ENCODE results near the gene WASHC2A. TPM values are rescaled to one million over a fixed set of nuclear protein-coding genes. Genes with fewer than 3 reads are reported as not detected.
A peak's percentile ranks its signal among the peaks of the same experiment; 100 is the strongest.
"Not testable (repeated sequence)": the region's sequence is repeated elsewhere in the genome, so short reads cannot be mapped to it uniquely, and the experiment has no call there.

WASHC2A gene
- polyA plus RNA-seq, 2 donors = 10.9 to 12.9 TPM

DNA sequence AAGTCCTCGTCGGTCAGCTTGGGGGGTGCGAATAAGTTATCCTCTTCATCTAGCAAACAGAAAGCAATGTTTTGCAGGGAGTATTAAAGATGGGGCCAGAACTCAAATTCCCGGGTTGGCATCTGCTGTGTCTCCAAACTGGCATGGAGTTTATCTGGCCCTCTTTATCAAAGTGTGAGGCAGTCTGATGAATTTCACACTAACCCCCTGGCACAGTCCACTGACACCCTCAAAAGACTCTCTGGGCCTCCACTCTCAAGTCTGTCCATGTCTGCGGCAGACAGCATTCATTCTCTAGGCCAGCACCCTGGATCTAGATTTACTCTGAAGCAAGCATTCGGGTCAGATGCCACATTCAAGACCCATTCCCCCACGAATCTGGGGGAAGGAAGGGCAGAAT is 6.2 kb upstream of the WASHC2A start:
- H3K27ac ChIP-seq (ENCODE audit: low read depth in 2 of 2, low read length in 1 of 2); H3K4me3 ChIP-seq (ENCODE audit: low read depth in 1 of 2, low read length in 2 of 2); H3K27me3 ChIP-seq (ENCODE audit: control insufficient read depth in 1 of 2, insufficient read depth in 2 of 2, low read length in 2 of 2); H3K9me3 ChIP-seq (ENCODE audit: control insufficient read depth in 2 of 2, insufficient read depth in 1 of 2, low read depth in 1 of 2, low read length in 1 of 2); H3K4me1 ChIP-seq (ENCODE audit: control insufficient read depth in 2 of 2, insufficient read depth in 2 of 2, low read length in 1 of 2); H3K36me3 ChIP-seq (ENCODE audit: control insufficient read depth in 2 of 2, insufficient read depth in 2 of 2, low read length in 1 of 2): not testable (repeated sequence)
- WGBS, 2 donors = 70 to 75% methylated on average over 7 of the region's 7 CpGs

DNA sequence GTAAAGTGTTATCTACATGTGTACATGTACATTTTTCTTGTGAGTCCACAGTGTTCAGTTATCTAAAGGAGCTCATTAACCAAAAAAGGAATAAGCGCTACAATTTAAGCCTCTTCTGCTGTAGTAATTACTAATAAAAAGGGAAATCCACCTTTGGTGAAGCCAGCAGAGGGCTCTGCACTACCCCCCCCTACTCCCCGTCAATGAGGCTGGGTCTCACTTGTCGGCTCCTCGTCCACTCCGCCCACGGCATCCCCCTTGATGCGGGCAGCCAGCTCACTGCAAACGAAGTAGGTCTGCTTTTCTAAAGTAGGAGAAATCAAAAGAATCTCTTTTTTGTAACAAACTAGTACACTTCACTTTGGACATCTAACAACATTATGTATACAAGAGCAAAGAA is 4.7 kb upstream of the WASHC2A start:
- H3K27me3 ChIP-seq (ENCODE audit: control insufficient read depth in 1 of 2, insufficient read depth in 2 of 2, low read length in 2 of 2) = no peaks in the 10 kb centered on the region
- WGBS, 2 donors = 28 to 38% methylated on average over 8 of the region's 8 CpGs
- H3K4me3 ChIP-seq (ENCODE audit: low read depth in 1 of 2, low read length in 2 of 2) = no peak overlapping the region
- H3K4me1 ChIP-seq (ENCODE audit: control insufficient read depth in 2 of 2, insufficient read depth in 2 of 2, low read length in 1 of 2) = no peaks in the 10 kb centered on the region
- no peaks in the 10 kb centered on the region for H3K36me3 ChIP-seq (ENCODE audit: control insufficient read depth in 2 of 2, insufficient read depth in 2 of 2, low read length in 1 of 2)
- H3K27ac ChIP-seq (ENCODE audit: low read depth in 2 of 2, low read length in 1 of 2) = no peak overlapping the region
- no peaks in the 10 kb centered on the region for H3K9me3 ChIP-seq (ENCODE audit: control insufficient read depth in 2 of 2, insufficient read depth in 1 of 2, low read depth in 1 of 2, low read length in 1 of 2)

DNA sequence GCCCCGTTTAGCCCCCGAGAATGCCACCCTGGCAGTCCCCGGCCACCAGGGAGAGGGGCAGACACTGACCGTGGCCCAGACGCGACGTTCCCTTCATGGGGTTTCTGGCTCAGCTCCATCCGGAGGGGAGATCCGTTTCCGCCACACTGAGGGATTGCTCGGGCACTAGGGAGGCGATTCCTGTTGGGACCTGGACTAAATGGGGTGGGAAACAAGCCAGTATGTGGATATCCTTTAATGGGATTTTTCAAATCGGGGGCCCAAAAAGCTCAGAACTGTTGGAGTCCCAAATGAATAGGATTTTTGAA is 552 bp downstream of the WASHC2A start:
- H3K9me3 ChIP-seq (ENCODE audit: control insufficient read depth in 2 of 2, insufficient read depth in 1 of 2, low read depth in 1 of 2, low read length in 1 of 2); H3K27ac ChIP-seq (ENCODE audit: low read depth in 2 of 2, low read length in 1 of 2); H3K4me1 ChIP-seq (ENCODE audit: control insufficient read depth in 2 of 2, insufficient read depth in 2 of 2, low read length in 1 of 2); H3K36me3 ChIP-seq (ENCODE audit: control insufficient read depth in 2 of 2, insufficient read depth in 2 of 2, low read length in 1 of 2); H3K27me3 ChIP-seq (ENCODE audit: control insufficient read depth in 1 of 2, insufficient read depth in 2 of 2, low read length in 2 of 2): not testable (repeated sequence)
- peak overlapping the region; percentile 62 to 70 for H3K4me3 ChIP-seq (ENCODE audit: low read depth in 1 of 2, low read length in 2 of 2)
- 1 to 2% methylated on average over 9 to 11 of the region's 13 CpGs for WGBS, 2 donors

DNA sequence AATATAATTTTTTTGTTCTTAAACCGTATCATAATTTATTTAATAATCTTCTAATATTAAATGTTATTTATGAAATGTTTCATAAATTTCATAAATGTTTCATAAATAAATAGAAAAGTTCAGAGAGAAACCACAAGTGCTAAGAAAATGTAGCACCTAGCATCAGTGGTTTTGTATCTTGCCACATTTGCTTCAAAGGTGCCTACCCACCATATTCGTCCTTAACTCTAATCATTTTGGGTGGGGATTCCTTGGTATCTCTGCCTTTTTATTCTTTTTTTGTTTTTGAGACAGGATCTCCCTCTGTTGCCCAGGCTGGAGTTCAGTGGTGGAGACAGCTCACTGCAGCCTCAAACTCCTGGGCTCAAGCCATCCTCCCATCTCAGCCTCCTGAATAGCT is 7.4 kb downstream of the WASHC2A start:
- H3K27ac ChIP-seq (ENCODE audit: low read depth in 2 of 2, low read length in 1 of 2); H3K4me3 ChIP-seq (ENCODE audit: low read depth in 1 of 2, low read length in 2 of 2); H3K4me1 ChIP-seq (ENCODE audit: control insufficient read depth in 2 of 2, insufficient read depth in 2 of 2, low read length in 1 of 2); H3K9me3 ChIP-seq (ENCODE audit: control insufficient read depth in 2 of 2, insufficient read depth in 1 of 2, low read depth in 1 of 2, low read length in 1 of 2); H3K36me3 ChIP-seq (ENCODE audit: control insufficient read depth in 2 of 2, insufficient read depth in 2 of 2, low read length in 1 of 2); H3K27me3 ChIP-seq (ENCODE audit: control insufficient read depth in 1 of 2, insufficient read depth in 2 of 2, low read length in 2 of 2): not testable (repeated sequence)
- 98% methylated on average over 1 of the region's 2 CpGs for whole genome bisulfite sequencing, 2 donors

DNA sequence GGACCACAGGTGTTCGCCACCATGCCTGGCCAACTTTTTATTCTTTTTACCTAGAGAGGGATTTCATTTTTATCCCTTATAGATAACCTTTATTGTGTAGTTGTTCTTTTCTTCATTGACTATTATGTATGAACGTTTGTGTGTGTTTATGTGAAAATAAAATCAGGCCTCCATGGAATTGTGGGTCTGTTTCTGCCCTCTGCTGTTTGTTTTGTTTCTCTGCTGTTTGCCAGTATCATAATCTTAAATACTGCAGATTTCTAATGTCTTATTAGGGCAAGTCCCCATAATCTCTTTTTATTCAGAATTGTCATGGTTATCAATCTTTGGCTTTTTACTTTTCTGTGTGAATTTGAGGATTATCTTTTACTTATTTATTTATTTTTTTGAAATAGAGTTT is 7.8 kb downstream of the WASHC2A start:
- 19 to 21% methylated on average over 1 of the region's 2 CpGs for WGBS, 2 donors
- not testable (repeated sequence) for H3K27ac ChIP-seq (ENCODE audit: low read depth in 2 of 2, low read length in 1 of 2); H3K27me3 ChIP-seq (ENCODE audit: control insufficient read depth in 1 of 2, insufficient read depth in 2 of 2, low read length in 2 of 2); H3K4me3 ChIP-seq (ENCODE audit: low read depth in 1 of 2, low read length in 2 of 2); H3K9me3 ChIP-seq (ENCODE audit: control insufficient read depth in 2 of 2, insufficient read depth in 1 of 2, low read depth in 1 of 2, low read length in 1 of 2); H3K36me3 ChIP-seq (ENCODE audit: control insufficient read depth in 2 of 2, insufficient read depth in 2 of 2, low read length in 1 of 2); H3K4me1 ChIP-seq (ENCODE audit: control insufficient read depth in 2 of 2, insufficient read depth in 2 of 2, low read length in 1 of 2)

DNA sequence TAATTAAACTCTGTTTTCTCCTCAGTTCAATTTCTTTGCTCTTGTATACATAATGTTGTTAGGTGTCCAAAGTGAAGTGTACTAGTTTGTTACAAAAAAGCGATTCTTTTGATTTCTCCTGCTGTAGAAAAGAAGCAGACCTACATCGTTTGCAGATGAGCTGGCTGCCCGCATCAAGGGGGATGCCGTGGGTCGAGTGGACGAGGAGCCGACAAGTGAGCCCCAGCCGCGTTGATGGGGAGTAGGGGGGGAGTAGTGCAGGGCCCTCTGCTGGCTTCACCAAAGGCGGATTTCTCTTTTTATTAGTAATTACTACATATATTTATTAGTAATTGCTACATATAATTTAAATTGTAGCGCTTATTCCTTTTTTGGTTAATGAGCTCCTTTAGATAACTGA is 23.6 kb downstream of the WASHC2A start:
- not testable (repeated sequence) for H3K9me3 ChIP-seq (ENCODE audit: control insufficient read depth in 2 of 2, insufficient read depth in 1 of 2, low read depth in 1 of 2, low read length in 1 of 2); H3K27ac ChIP-seq (ENCODE audit: low read depth in 2 of 2, low read length in 1 of 2); H3K27me3 ChIP-seq (ENCODE audit: control insufficient read depth in 1 of 2, insufficient read depth in 2 of 2, low read length in 2 of 2); H3K4me1 ChIP-seq (ENCODE audit: control insufficient read depth in 2 of 2, insufficient read depth in 2 of 2, low read length in 1 of 2); H3K36me3 ChIP-seq (ENCODE audit: control insufficient read depth in 2 of 2, insufficient read depth in 2 of 2, low read length in 1 of 2); H3K4me3 ChIP-seq (ENCODE audit: low read depth in 1 of 2, low read length in 2 of 2)
- WGBS, 2 donors = 93 to 97% methylated on average over 5 to 6 of the region's 11 CpGs

DNA sequence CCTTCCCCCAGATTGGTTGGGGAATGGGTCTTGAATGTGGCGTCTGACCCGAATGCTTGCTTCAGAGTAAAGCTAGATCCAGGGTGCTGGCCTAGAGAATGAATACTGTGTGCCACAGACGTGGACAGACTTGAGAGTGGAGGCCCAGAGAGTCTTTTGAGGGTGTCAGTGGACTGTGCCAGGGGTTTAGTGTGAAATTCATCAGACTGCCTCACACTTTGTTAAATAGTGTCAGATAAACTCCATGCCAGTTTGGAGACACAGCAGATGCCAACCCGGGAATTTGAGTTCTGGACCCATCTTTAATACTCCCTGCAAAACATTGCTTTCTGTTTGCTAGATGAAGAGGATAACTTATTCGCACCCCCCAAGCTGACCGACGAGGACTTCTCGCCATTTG is 25.2 kb downstream of the WASHC2A start:
- H3K36me3 ChIP-seq (ENCODE audit: control insufficient read depth in 2 of 2, insufficient read depth in 2 of 2, low read length in 1 of 2); H3K27ac ChIP-seq (ENCODE audit: low read depth in 2 of 2, low read length in 1 of 2); H3K27me3 ChIP-seq (ENCODE audit: control insufficient read depth in 1 of 2, insufficient read depth in 2 of 2, low read length in 2 of 2); H3K4me1 ChIP-seq (ENCODE audit: control insufficient read depth in 2 of 2, insufficient read depth in 2 of 2, low read length in 1 of 2); H3K9me3 ChIP-seq (ENCODE audit: control insufficient read depth in 2 of 2, insufficient read depth in 1 of 2, low read depth in 1 of 2, low read length in 1 of 2); H3K4me3 ChIP-seq (ENCODE audit: low read depth in 1 of 2, low read length in 2 of 2): not testable (repeated sequence)
- no CpG with 5 or more reads among the region's 8 CpGs for WGBS, 2 donors

DNA sequence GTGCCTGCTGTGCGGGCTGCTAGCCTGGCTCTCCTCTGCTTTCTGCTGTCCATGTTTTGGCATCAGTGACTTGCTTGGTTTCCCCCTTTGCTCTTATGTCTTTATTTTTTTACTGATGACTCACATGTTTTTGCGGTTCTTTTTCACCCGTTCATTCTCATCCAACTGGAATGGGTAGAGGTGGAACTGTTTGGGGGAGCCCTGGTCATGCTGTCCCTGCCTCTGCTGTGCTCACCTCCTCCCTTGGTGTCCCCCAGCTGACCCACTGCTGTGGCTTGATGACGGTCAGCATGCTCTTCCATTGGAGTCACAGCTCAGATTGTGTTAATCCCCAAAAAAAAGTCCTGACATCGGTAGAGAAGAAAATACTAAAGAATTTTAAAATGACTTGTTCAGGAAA is 26.9 kb downstream of the WASHC2A start:
- not testable (repeated sequence) for H3K4me3 ChIP-seq (ENCODE audit: low read depth in 1 of 2, low read length in 2 of 2); H3K36me3 ChIP-seq (ENCODE audit: control insufficient read depth in 2 of 2, insufficient read depth in 2 of 2, low read length in 1 of 2); H3K27ac ChIP-seq (ENCODE audit: low read depth in 2 of 2, low read length in 1 of 2); H3K4me1 ChIP-seq (ENCODE audit: control insufficient read depth in 2 of 2, insufficient read depth in 2 of 2, low read length in 1 of 2); H3K9me3 ChIP-seq (ENCODE audit: control insufficient read depth in 2 of 2, insufficient read depth in 1 of 2, low read depth in 1 of 2, low read length in 1 of 2); H3K27me3 ChIP-seq (ENCODE audit: control insufficient read depth in 1 of 2, insufficient read depth in 2 of 2, low read length in 2 of 2)
- 88 to 97% methylated on average over 1 to 3 of the region's 5 CpGs for WGBS, 2 donors

DNA sequence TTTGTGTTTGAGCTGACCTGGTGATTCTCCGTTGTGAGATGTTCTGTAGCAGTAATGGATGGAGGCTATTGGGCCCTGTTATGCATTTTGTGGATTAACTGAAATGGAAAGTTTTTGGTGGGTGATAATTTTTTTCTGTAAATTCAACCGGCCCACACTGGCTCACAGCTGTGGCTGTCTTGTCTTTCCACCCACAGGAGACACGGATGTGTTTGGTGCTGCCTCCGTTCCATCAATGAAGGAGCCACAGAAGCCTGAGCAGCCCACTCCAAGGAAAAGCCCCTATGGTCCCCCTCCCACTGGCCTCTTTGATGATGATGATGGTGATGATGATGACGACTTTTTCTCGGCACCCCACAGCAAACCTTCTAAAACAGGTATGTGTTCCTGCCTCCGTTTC is 27.6 kb downstream of the WASHC2A start:
- not testable (repeated sequence) for H3K27ac ChIP-seq (ENCODE audit: low read depth in 2 of 2, low read length in 1 of 2); H3K36me3 ChIP-seq (ENCODE audit: control insufficient read depth in 2 of 2, insufficient read depth in 2 of 2, low read length in 1 of 2); H3K27me3 ChIP-seq (ENCODE audit: control insufficient read depth in 1 of 2, insufficient read depth in 2 of 2, low read length in 2 of 2); H3K9me3 ChIP-seq (ENCODE audit: control insufficient read depth in 2 of 2, insufficient read depth in 1 of 2, low read depth in 1 of 2, low read length in 1 of 2); H3K4me1 ChIP-seq (ENCODE audit: control insufficient read depth in 2 of 2, insufficient read depth in 2 of 2, low read length in 1 of 2); H3K4me3 ChIP-seq (ENCODE audit: low read depth in 1 of 2, low read length in 2 of 2)
- 85 to 98% methylated on average over 7 of the region's 7 CpGs for WGBS, 2 donors

DNA sequence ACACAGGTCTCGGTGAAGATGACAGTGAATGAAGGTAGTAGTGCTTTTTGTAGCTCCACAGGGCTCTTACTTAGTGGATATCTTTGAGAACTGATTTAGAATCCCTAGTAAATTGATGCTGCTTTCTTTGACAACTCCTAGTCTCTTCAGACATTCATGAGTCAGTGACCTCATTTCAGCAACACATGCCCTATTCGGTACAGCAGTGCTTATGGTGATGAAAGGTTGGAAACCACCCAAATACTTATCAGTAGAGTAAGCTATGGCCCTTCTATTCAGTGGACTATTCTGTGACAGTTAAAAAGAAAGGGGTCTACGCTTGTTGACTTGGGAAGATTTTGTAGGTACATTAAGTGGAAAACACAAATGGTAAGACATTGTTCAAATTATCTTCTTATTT is 29.0 kb downstream of the WASHC2A start:
- not testable (repeated sequence) for H3K4me1 ChIP-seq (ENCODE audit: control insufficient read depth in 2 of 2, insufficient read depth in 2 of 2, low read length in 1 of 2); H3K9me3 ChIP-seq (ENCODE audit: control insufficient read depth in 2 of 2, insufficient read depth in 1 of 2, low read depth in 1 of 2, low read length in 1 of 2); H3K27me3 ChIP-seq (ENCODE audit: control insufficient read depth in 1 of 2, insufficient read depth in 2 of 2, low read length in 2 of 2); H3K36me3 ChIP-seq (ENCODE audit: control insufficient read depth in 2 of 2, insufficient read depth in 2 of 2, low read length in 1 of 2); H3K27ac ChIP-seq (ENCODE audit: low read depth in 2 of 2, low read length in 1 of 2); H3K4me3 ChIP-seq (ENCODE audit: low read depth in 1 of 2, low read length in 2 of 2)
- WGBS, 2 donors = 91% methylated on average over 1 of the region's 3 CpGs; no CpG with 5 or more reads in 1 of the 2 donors

DNA sequence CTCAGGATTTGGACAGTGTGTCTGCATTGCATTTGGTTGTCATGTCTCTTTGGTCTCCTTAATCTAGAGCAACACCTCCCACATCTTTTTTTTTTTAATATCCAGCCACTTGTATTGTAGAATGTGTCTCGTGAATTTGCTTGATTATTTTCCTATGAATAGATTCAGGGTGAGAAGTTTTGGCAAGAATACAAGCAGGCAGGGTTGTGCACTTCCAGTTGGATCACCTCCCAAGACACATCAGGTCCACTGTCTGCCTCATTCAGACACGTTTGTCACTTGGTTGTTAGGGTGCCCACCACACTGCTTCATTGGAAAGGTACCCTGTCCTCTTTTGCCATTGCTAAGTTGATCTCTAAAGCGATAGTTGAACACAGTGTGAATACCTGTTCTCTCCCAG is 30.9 kb downstream of the WASHC2A start:
- H3K9me3 ChIP-seq (ENCODE audit: control insufficient read depth in 2 of 2, insufficient read depth in 1 of 2, low read depth in 1 of 2, low read length in 1 of 2); H3K4me3 ChIP-seq (ENCODE audit: low read depth in 1 of 2, low read length in 2 of 2); H3K27ac ChIP-seq (ENCODE audit: low read depth in 2 of 2, low read length in 1 of 2); H3K4me1 ChIP-seq (ENCODE audit: control insufficient read depth in 2 of 2, insufficient read depth in 2 of 2, low read length in 1 of 2); H3K36me3 ChIP-seq (ENCODE audit: control insufficient read depth in 2 of 2, insufficient read depth in 2 of 2, low read length in 1 of 2); H3K27me3 ChIP-seq (ENCODE audit: control insufficient read depth in 1 of 2, insufficient read depth in 2 of 2, low read length in 2 of 2): not testable (repeated sequence)
- 79 to 89% methylated on average over 2 of the region's 3 CpGs for WGBS, 2 donors

Measured in esophagus (tissue), 2 donors.